Activated T-helper 1 cell treated with anti-CD3 and anti-CD28 coated beads, Interleukin-12 subunit alpha, Interleukin-12 subunit beta, Interleukin-2, Interleukin-4 antibody, amounts not matched to agents 30 ng/mL and 10 ng/mL and 1 ng/mL, durations not matched to agents 14 hours and 24 hours and 36 hours (primary cell): ENCODE measurements around the gene C7orf33. TPM values are rescaled to one million over a fixed set of nuclear protein-coding genes. Genes with fewer than 3 reads are reported as not detected.

Source experiments
- DNase-seq: peaks from one replicate; pipeline ENCODE4 v3.0.0; 2021; ENCODE audit warnings: low spot score
- H3K27ac Mint-ChIP-seq: one replicate; pipeline ENCODE4 v1.8.0; 2021; ENCODE audit warnings: mild to moderate bottlenecking, mixed read lengths
- H3K27me3 Mint-ChIP-seq: one replicate; pipeline ENCODE4 v1.8.0; 2022; ENCODE audit warnings: mild to moderate bottlenecking, moderate library complexity, mixed read lengths; ENCODE audit not compliant: insufficient read depth
- H3K36me3 Mint-ChIP-seq: one replicate; pipeline ENCODE4 v1.8.0; 2021; ENCODE audit warnings: low read depth, mixed read lengths
- H3K4me1 Mint-ChIP-seq: one replicate; pipeline ENCODE4 v1.8.0; 2021; ENCODE audit warnings: low read depth, mixed read lengths
- H3K4me3 Mint-ChIP-seq: one replicate; pipeline ENCODE4 v1.8.0; 2021; ENCODE audit warnings: mild to moderate bottlenecking, moderate library complexity, mixed read lengths
- H3K9me3 Mint-ChIP-seq: one replicate; pipeline ENCODE4 v1.8.0; 2021; ENCODE audit warnings: mixed read lengths
- intact Hi-C: fragments of 100-400 bp; cut with micrococcal nuclease; formaldehyde crosslinking; loops from one replicate; pipeline ENCODE4 v1.15.1; 2024
- total RNA-seq: library from RNA; stranded (reverse); gene quantifications from 2 replicates; pipeline ENCODE4 v1.2.3, GENCODE V29; 2022

Gene C7orf33
- total RNA-seq, 1 donor from 2014 or later = not detected

DNA sequence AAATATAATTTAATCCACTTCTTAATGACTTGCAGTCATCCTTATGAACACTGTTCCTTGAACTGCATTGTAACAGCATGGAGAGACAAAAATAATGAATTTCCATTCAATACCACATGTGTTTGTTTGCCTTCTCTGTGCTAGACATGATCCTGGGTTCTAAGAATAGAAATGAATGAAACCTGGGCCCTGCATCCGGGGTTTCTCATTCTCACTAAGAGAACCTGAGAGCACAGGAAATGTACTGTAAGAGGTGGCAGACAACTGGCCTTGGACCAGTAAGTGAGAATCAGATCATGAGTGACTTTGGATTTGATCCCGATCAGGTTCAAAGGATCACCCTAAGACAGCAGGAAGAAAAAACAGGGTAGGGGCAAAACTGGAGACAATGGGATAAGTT is 70.9 kb downstream of the C7orf33 start:
- no peak for DNase-seq
- no peaks in the 10 kb centered on the region for H3K9me3 Mint-ChIP-seq
- peaks cover 4% of the 10 kb centered on the region for H3K4me1 Mint-ChIP-seq
- peaks cover 6% of the 10 kb centered on the region for H3K27me3 Mint-ChIP-seq
- H3K27ac Mint-ChIP-seq = no peak overlapping the region
- intact Hi-C loops = no loop called here
- H3K36me3 Mint-ChIP-seq = no peaks in the 10 kb centered on the region
- H3K4me3 Mint-ChIP-seq = no peak overlapping the region

DNA sequence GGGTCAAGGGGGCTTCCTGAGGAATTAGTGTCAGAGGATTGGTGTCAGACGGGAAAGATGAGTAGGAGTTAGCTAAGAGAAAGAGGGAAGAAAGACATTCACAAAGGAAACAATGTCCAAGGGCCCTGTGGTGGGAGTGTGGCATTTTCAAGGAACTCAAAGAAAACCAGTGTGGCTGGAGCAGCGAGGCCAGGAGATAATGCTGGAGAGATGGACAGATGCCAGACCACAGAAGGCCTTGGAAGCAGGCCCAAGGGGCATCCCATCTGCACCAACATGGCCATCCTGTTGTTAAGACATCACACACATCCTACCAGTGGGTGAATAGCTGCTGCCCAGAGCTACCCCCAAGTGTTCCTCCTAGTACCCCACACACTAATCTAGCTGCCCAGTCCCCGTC is 72.1 kb downstream of the C7orf33 start:
- H3K36me3 Mint-ChIP-seq = no peaks in the 10 kb centered on the region
- intact Hi-C loops = no loop called here
- DNase-seq = no peak
- H3K4me1 Mint-ChIP-seq = peaks cover 4% of the 10 kb centered on the region
- H3K4me3 Mint-ChIP-seq = no peak overlapping the region
- H3K9me3 Mint-ChIP-seq = no peaks in the 10 kb centered on the region
- peaks cover 6% of the 10 kb centered on the region for H3K27me3 Mint-ChIP-seq
- no peak overlapping the region for H3K27ac Mint-ChIP-seq

DNA sequence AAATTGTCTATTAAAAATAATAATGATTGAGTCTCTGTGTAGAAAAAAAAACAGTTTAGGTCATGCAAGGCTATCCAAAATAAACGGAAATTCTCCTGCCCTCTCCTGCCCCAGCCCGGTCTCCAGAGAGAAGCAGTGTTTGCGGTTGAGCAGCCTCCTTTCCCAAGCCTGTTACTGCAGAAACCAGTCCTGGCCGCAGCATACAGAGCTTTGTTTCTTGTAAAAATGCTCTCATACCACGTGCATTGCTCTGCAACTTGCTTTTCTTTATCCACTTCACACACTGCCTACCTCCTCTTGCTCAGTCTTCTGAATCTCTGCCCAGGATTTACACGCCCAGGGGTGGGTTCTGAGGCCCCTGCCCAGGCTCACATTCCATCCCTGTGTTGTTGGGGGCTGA is 73.8 kb downstream of the C7orf33 start:
- no peak for DNase-seq
- H3K27me3 Mint-ChIP-seq = peaks cover 6% of the 10 kb centered on the region
- H3K4me1 Mint-ChIP-seq = peaks cover 4% of the 10 kb centered on the region
- peaks cover 1% of the 10 kb centered on the region for H3K36me3 Mint-ChIP-seq
- intact Hi-C loops = no loop called here
- H3K9me3 Mint-ChIP-seq = no peaks in the 10 kb centered on the region
- H3K4me3 Mint-ChIP-seq = no peak overlapping the region
- H3K27ac Mint-ChIP-seq = no peak overlapping the region

DNA sequence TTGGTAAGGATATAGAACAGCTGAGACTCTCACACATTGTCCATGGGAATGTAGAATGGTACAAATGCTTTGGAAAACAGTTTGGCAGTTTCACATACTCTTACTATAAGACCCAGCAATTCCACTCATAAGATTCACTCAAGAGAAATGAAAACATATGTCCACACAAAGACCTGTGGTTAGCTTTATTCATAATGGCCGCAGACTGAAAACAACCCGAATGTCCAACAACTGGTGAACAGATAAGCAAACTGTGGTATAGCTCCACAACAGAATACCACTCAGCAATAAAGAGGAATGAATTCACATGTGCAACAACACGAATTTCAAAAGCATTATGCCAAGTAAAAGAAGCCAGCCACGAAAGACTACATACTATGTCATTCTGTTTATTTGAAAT is 74.7 kb downstream of the C7orf33 start:
- DNase-seq = no peak
- Mint-ChIP-seq H3K9me3 (peaks cover 2% of the 10 kb centered on the region), H3K4me1 (peaks cover 4% of the 10 kb centered on the region), H3K27ac (no peak overlapping the region), H3K36me3 (peaks cover 1% of the 10 kb centered on the region), H3K27me3 (peaks cover 6% of the 10 kb centered on the region), H3K4me3 (no peak overlapping the region)
- intact Hi-C loops = no loop called here

Other genes with a start within 250 kb of the C7orf33 start
- 79.3 and 81.3 TPM in 2 replicates for gene CUL1, start 108.1 kb downstream of the C7orf33 start, total RNA-seq